Tibial nerve (tissue), 4 donors: ENCODE results near the gene TGFB3. TPM values are rescaled to one million over a fixed set of nuclear protein-coding genes. Genes with fewer than 3 reads are reported as not detected.

Experiments used
- DNase-seq, 2 donors: peaks; one replicate each; pipeline ENCODE4 v3.0.0-alpha.2; 2019; ENCODE audit warnings: low spot score in 2 of 2
- H3K27ac ChIP-seq, 4 donors: fragments of 200-600 bp; sonication (generic) in 3 of 4; one replicate each; pipeline ENCODE4 v1.5.1; 2017 to 2019; ENCODE audit warnings: mild to moderate bottlenecking in 1 of 4
- H3K27me3 ChIP-seq, 2 donors: fragments of 200-600 bp; sonication (generic) in 1 of 2; one replicate each; pipeline versions ENCODE4 v1.5.1 to v1.6.0; 2017 to 2019
- H3K36me3 ChIP-seq, 3 donors: fragments of 200-600 bp; sonication (generic); one replicate each; pipeline ENCODE4 v1.5.1; 2018 to 2019
- H3K4me1 ChIP-seq, 4 donors: fragments of 200-600 bp; sonication (generic) in 3 of 4; one replicate each; pipeline ENCODE4 v1.5.1; 2017 to 2019
- H3K4me3 ChIP-seq, 4 donors: fragments of 200-600 bp; sonication (generic) in 3 of 4; one replicate each; pipeline ENCODE4 v1.5.1; 2017 to 2019; ENCODE audit warnings: mild to moderate bottlenecking in 1 of 4, moderate library complexity in 1 of 4
- H3K9me3 ChIP-seq, 4 donors: fragments of 200-600 bp; sonication (generic) in 3 of 4; one replicate each; pipeline ENCODE4 v1.5.1; 2017 to 2019
- EP300 ChIP-seq, 2 donors: sonication (generic); formaldehyde crosslinking; IDR thresholded peaks; one replicate each; pipeline ENCODE4 v1.6.1; 2017; ENCODE audit warnings: antibody characterized with exemption in 2 of 2, mild to moderate bottlenecking in 1 of 2
- POLR2A ChIP-seq, 2 donors: fragments of 450-650 bp; IDR thresholded peaks; one replicate each; pipeline ENCODE4 v1.6.1; 2017; ENCODE audit warnings: antibody characterized with exemption in 2 of 2, mild to moderate bottlenecking in 2 of 2, moderate library complexity in 2 of 2
- WGBS, 2 donors: methylation state at CpG; one replicate each; pipeline ENCODE4 v1.1.5; 2018; 5-methylcytosine and 5-hydroxymethylcytosine counted together
- total RNA-seq, 4 donors: library from RNA; depleted of rRNA; stranded (reverse); fragments of >200 nt; gene quantifications; one replicate each; pipeline ENCODE4 v1.1.0, GENCODE V29; 2016
- TF ChIP-seq, protein P1 (sequence below), 5 experiments: fragments of 200-600 bp in 3 of 5; fragments of 450-650 bp in 2 of 5; sonication (generic) in 3 of 5; IDR thresholded peaks; one replicate each; pipeline ENCODE4 v1.5.1; 2016 to 2019; ENCODE audit warnings: antibody characterized with exemption in 5 of 5, mild to moderate bottlenecking in 3 of 5, moderate library complexity in 2 of 5

TGFB3 gene
- total RNA-seq, 4 donors from 2014 or later, result 3.1 to 10.0 (median 5.6) TPM

DNA sequence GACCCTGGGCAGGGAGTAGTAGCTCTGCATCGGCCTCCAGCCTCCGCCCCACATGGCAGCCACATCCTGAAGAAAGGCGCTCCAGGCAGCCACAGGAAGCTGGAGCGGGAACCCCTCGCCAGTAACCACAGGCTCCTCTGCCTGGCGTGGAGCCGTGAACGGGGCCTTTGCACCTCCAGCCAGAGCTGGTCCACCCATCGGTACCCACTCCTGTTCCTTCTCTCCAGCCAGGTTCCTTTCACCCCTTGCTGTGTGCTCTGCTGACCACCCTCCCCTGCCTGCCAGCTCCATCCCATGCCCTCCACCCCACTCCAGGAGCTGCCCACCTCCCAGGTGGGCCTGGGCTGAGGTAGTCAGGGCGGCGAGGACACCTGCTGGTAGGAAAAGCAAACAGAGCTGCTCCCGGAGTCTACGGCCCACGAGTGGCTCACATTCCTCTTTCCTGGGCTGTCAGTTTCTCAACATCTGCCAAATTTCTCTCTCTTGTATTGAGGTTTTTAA, 2.7 kb downstream of the TGFB3 start:
- no peak for TF ChIP-seq POLR2A (IDR thresholded peaks at IDR 0.05)
- TF ChIP-seq, protein P1, sequence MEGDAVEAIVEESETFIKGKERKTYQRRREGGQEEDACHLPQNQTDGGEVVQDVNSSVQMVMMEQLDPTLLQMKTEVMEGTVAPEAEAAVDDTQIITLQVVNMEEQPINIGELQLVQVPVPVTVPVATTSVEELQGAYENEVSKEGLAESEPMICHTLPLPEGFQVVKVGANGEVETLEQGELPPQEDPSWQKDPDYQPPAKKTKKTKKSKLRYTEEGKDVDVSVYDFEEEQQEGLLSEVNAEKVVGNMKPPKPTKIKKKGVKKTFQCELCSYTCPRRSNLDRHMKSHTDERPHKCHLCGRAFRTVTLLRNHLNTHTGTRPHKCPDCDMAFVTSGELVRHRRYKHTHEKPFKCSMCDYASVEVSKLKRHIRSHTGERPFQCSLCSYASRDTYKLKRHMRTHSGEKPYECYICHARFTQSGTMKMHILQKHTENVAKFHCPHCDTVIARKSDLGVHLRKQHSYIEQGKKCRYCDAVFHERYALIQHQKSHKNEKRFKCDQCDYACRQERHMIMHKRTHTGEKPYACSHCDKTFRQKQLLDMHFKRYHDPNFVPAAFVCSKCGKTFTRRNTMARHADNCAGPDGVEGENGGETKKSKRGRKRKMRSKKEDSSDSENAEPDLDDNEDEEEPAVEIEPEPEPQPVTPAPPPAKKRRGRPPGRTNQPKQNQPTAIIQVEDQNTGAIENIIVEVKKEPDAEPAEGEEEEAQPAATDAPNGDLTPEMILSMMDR (IDR thresholded peaks at IDR 0.05), result peak; percentile 17 to 68 (median 42)
- Histone ChIP-seq H3K4me1 (peaks cover 0 to 59% (median 20%) of the 10 kb centered on the region in 4 donors), H3K27me3 (no peaks in the 10 kb centered on the region), H3K36me3 (no peaks in the 10 kb centered on the region), H3K9me3 (no peaks in the 10 kb centered on the region), H3K4me3 (peak overlapping the region in 2 of 4 donors; percentile 2 to 80), H3K27ac (peak overlapping the region in 2 of 4 donors; percentile 93 to 95)
- WGBS, 2 donors, result 38 to 60% methylated on average over 14 of the region's 14 CpGs
- DNase-seq, result peak in 1 of 2 donors; percentile 24

DNA sequence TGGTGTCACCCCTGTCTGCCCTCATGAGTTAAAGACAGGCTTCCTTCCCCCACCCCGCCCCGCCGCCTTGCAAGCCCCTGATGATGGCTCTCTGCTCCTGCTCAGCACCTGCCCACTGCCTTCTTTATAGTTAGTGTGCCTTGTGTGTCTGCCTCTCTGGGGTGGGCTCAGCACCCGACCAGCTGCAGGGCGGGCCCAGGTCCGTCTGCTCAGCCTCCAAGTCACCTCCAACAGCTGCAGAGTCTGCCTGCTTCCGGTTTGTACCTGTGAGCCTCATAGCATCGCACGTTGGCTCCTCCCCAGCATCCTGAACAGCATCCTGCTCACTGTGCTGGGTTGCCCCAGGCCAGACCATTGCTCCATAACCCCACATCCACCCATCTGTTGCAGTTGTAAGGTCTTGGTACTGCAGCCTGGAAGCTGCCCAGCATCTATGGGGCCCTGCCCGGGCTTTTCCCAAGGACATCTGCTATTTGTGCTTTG, 3.5 kb downstream of the TGFB3 start:
- H3K27ac ChIP-seq, result peak overlapping the region in 1 of 4 donors; percentile 93

DNA sequence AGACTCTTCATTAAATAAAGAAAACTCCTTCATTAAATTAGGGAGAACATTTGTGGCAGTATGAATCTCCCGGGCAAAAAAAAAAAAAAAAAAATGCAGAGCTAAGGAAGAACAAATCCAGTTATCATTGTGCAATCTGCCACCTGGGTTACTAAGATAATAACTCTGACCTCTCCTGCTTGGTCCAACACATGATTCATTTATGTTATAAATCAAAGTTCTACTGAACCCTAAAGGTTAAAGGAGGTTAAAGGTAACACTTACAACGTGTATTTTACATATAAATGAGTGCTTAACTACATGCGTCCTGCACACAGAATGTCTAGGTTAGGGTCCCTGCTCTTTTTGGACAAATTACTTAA, 4.2 kb downstream of the TGFB3 start:
- Histone ChIP-seq H3K36me3 (no peaks in the 10 kb centered on the region), H3K9me3 (no peaks in the 10 kb centered on the region), H3K4me1 (peaks cover 0 to 54% (median 18%) of the 10 kb centered on the region in 4 donors), H3K4me3 (no peak overlapping the region), H3K27me3 (no peaks in the 10 kb centered on the region), H3K27ac (peak overlapping the region in 1 of 4 donors; percentile 28)
- no peak for DNase-seq
- TF ChIP-seq EP300 (IDR thresholded peaks at IDR 0.05) (no peak), POLR2A (IDR thresholded peaks at IDR 0.05) (no peak)
- TF ChIP-seq, protein P1 (IDR thresholded peaks at IDR 0.05), result no peak
- 45 to 52% methylated on average over 3 of the region's 3 CpGs for WGBS, 2 donors

More for the DNA sequence above, 3.5 kb downstream of the TGFB3 start:
- TF ChIP-seq, protein P1 (IDR thresholded peaks at IDR 0.05), result no peak
- no peak for TF ChIP-seq EP300 (IDR thresholded peaks at IDR 0.05)
- TF ChIP-seq POLR2A (IDR thresholded peaks at IDR 0.05), result no peak
- Histone ChIP-seq H3K4me1 (peaks cover 0 to 58% (median 20%) of the 10 kb centered on the region in 4 donors), H3K36me3 (no peaks in the 10 kb centered on the region), H3K4me3 (no peak overlapping the region), H3K9me3 (no peaks in the 10 kb centered on the region), H3K27me3 (no peaks in the 10 kb centered on the region)
- no peak for DNase-seq
- 69 to 82% methylated on average over 8 to 10 of the region's 10 CpGs for WGBS, 2 donors

DNA sequence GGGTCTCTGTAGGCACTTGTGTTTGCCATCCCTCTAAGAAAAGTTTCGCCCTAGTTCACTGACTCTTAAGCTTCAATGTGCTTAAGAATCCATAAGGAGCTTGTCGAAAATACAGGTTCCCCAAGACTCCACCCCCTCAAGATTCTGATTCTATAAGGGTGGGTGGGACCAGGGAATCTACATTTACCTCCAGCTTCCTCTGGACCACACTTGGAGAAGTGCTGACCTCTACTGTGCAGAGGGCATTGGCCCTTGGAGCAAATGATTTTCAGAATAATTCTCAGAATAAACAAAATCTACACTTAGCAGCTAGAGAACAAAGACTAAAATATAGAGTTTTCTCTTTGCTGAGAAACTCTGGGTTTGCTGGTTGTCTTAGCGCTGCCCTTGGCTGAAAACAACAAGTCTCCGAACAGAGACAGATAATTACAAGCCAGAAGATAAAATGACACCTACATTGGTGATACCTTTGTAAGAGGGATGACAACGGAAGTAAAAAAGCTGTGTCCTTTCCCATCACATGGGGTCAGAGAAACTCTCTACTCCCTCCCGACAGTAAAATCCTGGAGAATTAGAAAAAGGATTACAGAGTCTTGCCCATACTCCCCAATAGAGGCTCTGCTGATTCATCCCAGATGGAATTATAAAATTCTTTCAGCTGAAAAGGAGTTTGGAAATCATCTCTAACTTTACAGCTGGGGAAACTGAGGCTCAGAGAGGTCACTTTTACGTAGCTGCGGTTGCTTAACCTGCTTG, 4.8 kb downstream of the TGFB3 start:
- Histone ChIP-seq H3K27me3 (no peaks in the 10 kb centered on the region), H3K9me3 (no peaks in the 10 kb centered on the region), H3K4me3 (no peak overlapping the region), H3K27ac (peak overlapping the region in 1 of 4 donors; percentile 28), H3K36me3 (no peaks in the 10 kb centered on the region), H3K4me1 (peaks cover 0 to 54% (median 18%) of the 10 kb centered on the region in 4 donors)
- TF ChIP-seq POLR2A (IDR thresholded peaks at IDR 0.05) (no peak), EP300 (IDR thresholded peaks at IDR 0.05) (no peak)
- TF ChIP-seq, protein P1 (IDR thresholded peaks at IDR 0.05), result no peak
- WGBS, 2 donors, result 51 to 54% methylated on average over 8 of the region's 8 CpGs
- no peak for DNase-seq

DNA sequence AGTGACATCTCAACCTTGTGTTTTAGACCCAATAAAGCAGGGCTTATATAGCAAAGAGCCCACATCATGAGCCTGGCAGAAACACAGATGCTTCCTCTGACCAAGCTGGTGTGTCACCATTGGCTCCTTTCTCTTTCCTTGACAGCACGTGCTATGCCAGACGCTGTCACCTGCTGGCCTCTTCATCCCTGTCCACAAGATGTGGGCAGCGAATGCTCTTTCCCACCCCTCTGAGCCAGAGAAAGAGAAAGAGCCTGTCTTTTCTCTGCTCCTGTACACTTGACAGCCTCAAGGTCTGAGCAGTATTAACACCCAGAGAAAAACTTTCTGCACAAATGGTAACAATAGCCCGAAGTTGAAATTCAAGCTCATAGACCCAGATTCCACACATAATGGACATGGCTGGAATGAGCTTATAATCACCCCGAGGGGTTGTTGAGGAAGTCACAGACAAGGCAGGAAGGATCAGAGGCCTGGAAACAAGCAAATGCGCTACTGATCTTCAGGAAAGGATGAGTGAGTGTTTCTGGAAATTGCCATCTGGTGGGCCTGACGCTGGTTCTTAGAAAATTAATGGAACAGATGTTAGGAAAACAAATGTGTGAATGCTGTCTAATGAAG, 8.9 kb downstream of the TGFB3 start:
- Histone ChIP-seq H3K4me1 (peaks cover 0 to 37% (median 4%) of the 10 kb centered on the region in 4 donors), H3K4me3 (no peak overlapping the region), H3K9me3 (no peaks in the 10 kb centered on the region), H3K36me3 (peaks cover 0 to 15% (median 0%) of the 10 kb centered on the region in 3 donors), H3K27me3 (no peaks in the 10 kb centered on the region), H3K27ac (no peak overlapping the region)
- WGBS, 2 donors, result 33 to 49% methylated on average over 7 of the region's 7 CpGs
- DNase-seq, result no peak
- TF ChIP-seq EP300 (IDR thresholded peaks at IDR 0.05) (no peak), POLR2A (IDR thresholded peaks at IDR 0.05) (no peak)
- TF ChIP-seq, protein P1 (IDR thresholded peaks at IDR 0.05), result no peak
